ENCODE results near the gene ROBO1.

ROBO1 gene

GRCh38 chr3:79664455-79664854, 103.3 kb downstream of the ROBO1 start:
- DNase-seq = no peak

GRCh38 chr3:79661896-79662295, 105.9 kb downstream of the ROBO1 start:
- no peak for DNase-seq

GRCh38 chr3:79657076-79657475, 110.7 kb downstream of the ROBO1 start:
- DNase-seq = no peak

- DNase-seq = no peak
Observed at GRCh38 chr3:79654019-79654418, 113.8 kb downstream of the ROBO1 start.

DNA sequence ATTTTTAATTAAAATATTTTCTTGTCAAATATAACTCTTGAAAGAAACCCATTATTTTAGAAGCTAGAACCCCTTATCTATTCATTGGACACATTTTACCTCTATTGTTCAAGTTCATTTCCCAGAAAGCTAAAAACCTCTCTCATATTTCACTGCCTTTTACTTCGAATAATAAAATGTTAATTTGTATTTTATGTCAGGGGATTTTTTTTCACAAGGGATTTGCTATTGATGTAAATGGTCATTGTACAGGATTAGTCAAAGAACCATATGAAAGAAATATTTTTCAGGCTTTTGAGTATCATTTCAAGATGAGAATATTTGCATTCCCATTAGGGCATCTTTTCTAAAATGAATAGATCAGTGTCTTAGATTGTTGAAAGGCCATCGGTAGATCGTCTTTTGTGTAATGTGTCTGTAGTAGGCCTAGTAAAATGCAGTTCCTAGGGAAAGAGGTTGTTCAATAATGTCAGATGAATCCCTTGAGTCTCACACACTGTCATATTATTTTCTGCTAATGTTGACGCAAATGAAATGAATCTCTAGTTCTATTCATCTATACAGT, 114.5 kb downstream of the ROBO1 start:
- no peak for DNase-seq

- DNase-seq = no peak
Observed at GRCh38 chr3:79651536-79652065, 116.2 kb downstream of the ROBO1 start.

DNA sequence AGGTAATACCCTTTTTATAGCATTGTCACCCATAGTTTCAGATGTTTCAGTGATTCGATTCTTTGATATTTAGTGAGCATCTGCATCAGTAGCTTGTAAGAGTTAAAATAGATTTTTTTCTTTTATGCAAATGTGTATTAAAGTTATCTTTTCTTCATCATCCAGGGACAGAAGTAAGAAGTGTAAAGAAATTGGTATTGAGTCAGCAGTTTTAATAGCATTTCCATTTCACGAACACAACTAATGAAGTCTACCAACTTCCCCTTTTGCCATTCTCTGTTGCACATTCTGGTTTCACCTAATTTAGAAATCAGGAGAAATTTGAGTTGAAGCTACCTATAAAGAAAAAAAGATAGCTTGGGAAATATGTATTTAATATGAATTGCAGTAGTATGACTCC, 127.9 kb downstream of the ROBO1 start:
- DNase-seq = no peak

DNA sequence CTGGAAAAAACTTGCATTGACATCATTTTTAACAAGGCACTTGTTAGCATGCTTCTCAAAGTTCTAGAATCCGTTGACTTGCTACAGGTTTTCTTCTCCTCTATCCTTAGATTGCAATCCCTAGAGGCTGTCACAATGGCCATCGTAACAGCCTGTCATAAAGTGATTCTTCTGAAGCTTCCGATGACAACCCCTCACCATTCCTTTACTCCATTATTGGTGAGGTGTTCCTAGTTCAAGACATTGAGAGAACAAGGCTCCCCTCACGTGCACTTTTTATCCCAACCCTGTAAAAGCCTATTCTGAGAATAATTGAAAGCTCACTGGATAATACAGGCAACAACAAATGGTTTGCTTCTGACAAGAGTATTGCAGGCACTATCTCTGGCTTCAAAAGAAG, 131.4 kb downstream of the ROBO1 start:
- no peak for DNase-seq

GRCh38 chr3:79632842-79633241, 135.0 kb downstream of the ROBO1 start:
- DNase-seq = no peak

DNA sequence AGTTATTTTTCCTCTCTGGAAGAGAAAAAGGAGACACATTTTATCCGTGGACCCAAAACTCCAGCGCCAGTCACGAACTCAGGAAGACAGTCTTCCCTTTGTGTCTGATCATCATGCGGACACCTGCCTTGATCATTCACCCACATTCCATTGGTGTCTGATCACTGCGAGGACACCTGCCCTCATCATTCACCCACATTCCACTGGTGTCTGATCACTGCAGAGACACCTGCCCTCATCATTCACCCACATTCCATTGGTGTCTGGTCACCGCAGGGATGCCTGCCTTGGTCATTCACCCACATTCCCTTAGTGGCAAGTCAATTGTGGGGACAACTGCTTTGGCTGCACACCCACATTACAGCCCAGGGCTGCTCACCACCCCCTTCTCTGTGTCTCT, 148.9 kb downstream of the ROBO1 start:
- DNase-seq = no peak

GRCh38 chr3:79606414-79606813, 161.4 kb downstream of the ROBO1 start:
- DNase-seq = no peak

DNA sequence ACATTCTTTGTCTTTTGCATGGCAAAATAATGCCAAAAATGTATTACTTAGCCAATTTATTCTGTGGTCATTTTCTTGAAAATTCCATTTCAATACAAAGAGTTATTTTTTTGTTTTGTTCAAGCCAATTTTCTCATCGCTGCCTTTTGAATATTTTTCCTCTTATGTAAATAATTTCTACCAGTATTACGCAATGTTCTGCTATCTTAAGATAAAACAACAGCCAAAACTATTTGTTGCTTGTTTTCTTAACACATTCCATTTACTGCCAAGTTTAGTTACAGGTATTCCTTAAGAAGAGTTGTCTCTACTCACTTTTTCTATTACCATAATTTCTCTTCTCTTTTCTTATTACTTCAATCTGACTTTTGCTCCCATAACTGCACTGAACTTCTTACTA, 163.1 kb downstream of the ROBO1 start:
- no peak for DNase-seq

GRCh38 chr3:79602385-79602784, 165.4 kb downstream of the ROBO1 start:
- no peak for DNase-seq

GRCh38 chr3:79598594-79598993, 169.2 kb downstream of the ROBO1 start:
- no peak for DNase-seq

DNA sequence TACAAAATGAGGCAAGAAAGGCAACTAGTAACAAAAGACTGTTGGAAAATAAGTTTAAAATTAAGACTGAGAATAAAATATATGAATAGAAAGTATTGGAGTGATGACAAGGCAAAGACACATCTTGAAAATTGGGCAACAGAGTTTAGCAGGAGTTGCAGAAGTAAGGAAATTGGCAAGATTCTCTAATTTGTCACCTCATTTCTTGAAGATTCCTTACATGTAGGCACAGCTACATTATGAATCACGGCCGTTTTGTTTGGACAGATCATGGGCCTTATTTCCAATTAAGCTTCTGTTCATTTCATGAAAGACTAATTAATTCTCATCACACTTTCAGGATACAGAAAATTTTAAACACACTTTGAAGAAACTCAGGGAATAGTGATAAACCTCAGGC, 170.1 kb downstream of the ROBO1 start:
- no peak for DNase-seq

DNA sequence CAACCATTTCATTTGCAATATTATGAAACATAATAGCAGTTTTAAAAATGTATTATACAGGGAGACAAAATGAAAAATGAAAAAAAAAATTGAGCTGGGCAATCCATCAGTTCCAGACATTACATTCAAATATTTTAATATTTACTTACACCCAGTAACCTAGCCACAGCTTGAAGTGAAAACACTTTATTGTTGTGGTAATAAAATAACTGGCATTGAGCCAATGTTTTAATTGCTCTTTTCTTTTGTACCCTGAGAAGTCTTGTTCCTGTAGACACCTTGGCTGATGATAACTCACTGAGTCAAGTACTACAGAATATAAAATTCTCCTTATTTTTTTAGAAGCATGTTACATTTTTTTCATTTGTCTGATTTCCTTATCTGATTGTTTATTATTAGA, 180.6 kb downstream of the ROBO1 start:
- no peak for DNase-seq

DNA sequence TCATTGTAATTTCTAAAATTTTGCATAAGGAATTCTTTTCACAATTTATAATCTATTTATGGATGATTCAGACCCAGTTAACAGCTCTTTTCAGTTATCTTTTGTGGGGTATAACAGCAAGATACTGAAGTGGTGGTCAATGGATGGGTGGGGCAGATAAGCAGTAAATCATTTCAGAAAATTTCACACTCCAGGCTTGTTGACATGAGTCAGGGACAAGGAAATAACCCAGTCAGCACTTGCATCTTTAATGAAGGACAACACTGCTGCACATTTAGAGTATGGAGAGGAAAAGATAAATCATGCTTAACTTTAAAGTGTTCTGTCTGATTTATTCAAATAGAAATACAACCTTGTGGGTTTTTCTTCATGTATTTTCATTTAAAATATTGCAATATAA, 181.6 kb downstream of the ROBO1 start:
- no peak for DNase-seq

GRCh38 chr3:79572930-79573329, 194.9 kb downstream of the ROBO1 start:
- no peak for DNase-seq

DNA sequence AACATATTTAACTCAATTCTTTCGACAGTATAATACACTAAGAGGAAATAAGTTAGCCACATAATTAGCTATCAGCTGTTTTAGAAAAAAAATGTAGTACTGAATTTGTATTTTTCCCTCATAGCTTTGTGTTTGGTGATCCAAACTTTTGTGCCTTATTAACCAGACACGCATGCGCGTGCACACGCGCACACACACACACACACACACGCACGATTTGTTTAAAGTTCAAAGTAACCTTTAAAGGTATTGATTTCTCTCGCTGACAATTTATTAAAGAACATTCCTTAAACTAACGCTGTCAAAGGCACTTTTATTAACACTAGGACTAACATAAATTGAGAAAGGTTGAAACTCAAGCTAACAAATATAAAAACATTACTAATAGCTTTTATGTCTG, 198.9 kb downstream of the ROBO1 start:
- DNase-seq = no peak

- DNase-seq = no peak
Observed at GRCh38 chr3:79564192-79564591, 203.6 kb downstream of the ROBO1 start.

DNA sequence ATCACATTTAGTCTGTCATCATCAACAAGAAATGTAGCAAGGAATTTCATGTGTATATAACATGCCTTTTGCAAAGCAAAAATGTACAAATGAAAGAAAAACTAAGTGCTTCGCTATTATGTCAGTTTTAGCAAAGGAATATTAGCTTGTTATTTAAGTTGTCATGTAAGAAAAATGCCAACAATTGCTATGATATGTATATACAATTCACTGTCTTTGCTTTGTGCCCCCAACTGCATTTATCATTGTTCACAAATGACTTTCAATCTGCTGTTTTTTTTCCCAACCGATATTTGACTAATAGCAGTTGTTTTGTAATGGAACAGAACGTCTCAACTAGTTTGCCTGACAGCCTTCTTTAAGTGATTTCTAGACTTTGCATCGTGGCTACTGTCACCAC, 207.1 kb downstream of the ROBO1 start:
- no peak for DNase-seq

GRCh38 chr3:79558943-79559342, 208.9 kb downstream of the ROBO1 start:
- no peak for DNase-seq

GRCh38 chr3:79555655-79556054, 212.1 kb downstream of the ROBO1 start:
- no peak for DNase-seq

GRCh38 chr3:79551997-79552396, 215.8 kb downstream of the ROBO1 start:
- DNase-seq = no peak

- no peak for DNase-seq
Observed at GRCh38 chr3:79551321-79551892, 216.4 kb downstream of the ROBO1 start.
